Activated CD4-positive, alpha-beta T cell treated with anti-CD3 and anti-CD28 coated beads, Interleukin-2, amount 50 U/mL, for 4 hours (primary cell): Measurements from ENCODE around the gene CYP1B1.

Experiments
- DNase-seq, 2 experiments: peaks; one replicate each; pipeline ENCODE4 v3.0.0-alpha.2; 2020

The CYP1B1 gene

GRCh38 chr2:38074764-38075506 is 1.0 kb downstream of the CYP1B1 start:
- no peak for DNase-seq

GRCh38 chr2:38074058-38074763 is 1.7 kb downstream of the CYP1B1 start:
- no peak for DNase-seq

- no peak for DNase-seq
Observed at GRCh38 chr2:38073211-38074057, 2.5 kb downstream of the CYP1B1 start.

- no peak for DNase-seq
Observed at GRCh38 chr2:38070438-38070837, 5.5 kb downstream of the CYP1B1 start.

- DNase-seq = no peak
Observed at GRCh38 chr2:38068234-38068633, 7.7 kb downstream of the CYP1B1 start.

- DNase-seq = no peak
Observed at GRCh38 chr2:38066421-38067115, 9.4 kb downstream of the CYP1B1 start.

- DNase-seq = no peak
Observed at GRCh38 chr2:38065502-38066135, 10.3 kb downstream of the CYP1B1 start.

GRCh38 chr2:38064801-38065501 is 11.0 kb downstream of the CYP1B1 start:
- no peak for DNase-seq

- DNase-seq = no peak
Observed at GRCh38 chr2:38060236-38061018, 15.5 kb downstream of the CYP1B1 start.

- DNase-seq = no peak
Observed at GRCh38 chr2:38057651-38058410, 18.1 kb downstream of the CYP1B1 start.

- no peak for DNase-seq
Observed at GRCh38 chr2:38056216-38056615, 19.7 kb downstream of the CYP1B1 start.

- no peak for DNase-seq
Observed at GRCh38 chr2:38045811-38046210, 30.1 kb downstream of the CYP1B1 start.

GRCh38 chr2:38039121-38039910 is 36.6 kb downstream of the CYP1B1 start:
- no peak for DNase-seq

- DNase-seq = no peak
Observed at GRCh38 chr2:38038682-38039081, 37.3 kb downstream of the CYP1B1 start.

GRCh38 chr2:38037757-38038621 is 38.0 kb downstream of the CYP1B1 start:
- DNase-seq = no peak

GRCh38 chr2:38037325-38037724 is 38.6 kb downstream of the CYP1B1 start:
- DNase-seq = no peak

- DNase-seq = no peak
Observed at GRCh38 chr2:38035968-38036367, 40.0 kb downstream of the CYP1B1 start.

- DNase-seq = no peak
Observed at GRCh38 chr2:38033646-38034045, 42.3 kb downstream of the CYP1B1 start.
